Measurements from ENCODE around the gene ZBP1.

DNA sequence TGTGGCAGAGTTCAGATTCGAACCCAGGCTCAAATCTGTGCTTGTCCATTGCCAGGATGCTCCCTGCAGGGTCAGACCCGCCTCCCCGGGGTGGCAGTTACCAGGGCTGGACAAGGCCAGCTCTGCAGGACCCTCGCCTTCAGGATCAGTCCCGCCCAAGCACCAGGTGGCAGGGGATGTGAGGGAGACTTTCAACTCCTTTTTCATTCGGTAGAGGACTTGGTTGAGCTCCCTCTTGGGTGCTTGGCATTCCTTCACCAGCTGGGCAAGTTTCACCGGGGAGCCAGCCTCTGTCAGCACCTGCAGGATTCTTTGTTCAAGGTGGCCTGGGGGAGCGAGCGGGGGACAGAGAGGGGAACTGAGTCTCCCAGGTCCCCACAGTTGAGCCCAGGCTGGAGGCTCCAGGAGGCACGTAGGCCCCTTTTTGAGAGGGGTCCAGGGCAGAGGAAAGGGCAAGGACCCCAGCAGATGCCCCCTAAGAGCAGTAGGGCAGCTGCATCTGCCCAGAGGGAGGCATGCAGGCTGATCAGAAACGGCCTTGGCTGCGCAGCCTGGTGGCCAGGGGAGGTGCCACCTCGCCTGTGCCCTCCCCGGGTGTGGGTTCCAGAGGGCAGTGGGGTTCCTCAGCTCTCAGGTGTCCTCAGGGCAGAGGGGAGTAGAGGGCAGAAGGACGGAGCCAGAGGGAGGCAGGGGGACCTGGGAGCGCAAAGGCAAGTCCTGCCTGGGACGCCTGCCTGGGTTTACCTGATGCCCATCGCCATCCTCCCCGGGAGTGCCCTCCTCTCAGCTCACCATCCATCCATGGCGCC lies 3.9 kb downstream of the ZBP1 start:
- no peak for TF ChIP-seq CTCF (IDR thresholded peaks at IDR 0.05 in 2 of 3, conservative IDR thresholded peaks at IDR 0.05 in 1 of 3; ENCODE audit: borderline replicate concordance in 1 of 3, insufficient read depth in 1 of 3, low read depth in 2 of 3, low read length in 2 of 3)
- TF ChIP-seq YY1 (IDR thresholded peaks at IDR 0.05; ENCODE audit: extremely low read depth, insufficient replicate concordance, low read depth, low read length), result no peak
- no peak for TF ChIP-seq EZH2 (IDR thresholded peaks at IDR 0.05)
- no peak for TF ChIP-seq REST (IDR thresholded peaks at IDR 0.05; ENCODE audit: low read depth)
- TF ChIP-seq CEBPB (IDR thresholded peaks at IDR 0.05; ENCODE audit: low read depth), result no peak
- no peak for TF ChIP-seq ZNF274 (IDR thresholded peaks at IDR 0.05; ENCODE audit: low read depth, low read length)

Data from HCT116 (cell line).